C4-2B (cell line): ENCODE results near the gene WNT4.

ENCODE experiments used
- ZFX ChIP-seq: fragments of 450-650 bp; IDR thresholded peaks from 2 replicates; pipeline ENCODE4 v1.6.1; 2017
- TF ChIP-seq, protein P1 (sequence below): fragments of 450-650 bp; conservative IDR thresholded peaks from 2 replicates; pipeline ENCODE4 v1.5.1; 2017; ENCODE audit warnings: mild to moderate bottlenecking

GRCh38 chr1:22111620-22112019 lies 31.3 kb downstream of the WNT4 start:
- TF ChIP-seq, protein P1, sequence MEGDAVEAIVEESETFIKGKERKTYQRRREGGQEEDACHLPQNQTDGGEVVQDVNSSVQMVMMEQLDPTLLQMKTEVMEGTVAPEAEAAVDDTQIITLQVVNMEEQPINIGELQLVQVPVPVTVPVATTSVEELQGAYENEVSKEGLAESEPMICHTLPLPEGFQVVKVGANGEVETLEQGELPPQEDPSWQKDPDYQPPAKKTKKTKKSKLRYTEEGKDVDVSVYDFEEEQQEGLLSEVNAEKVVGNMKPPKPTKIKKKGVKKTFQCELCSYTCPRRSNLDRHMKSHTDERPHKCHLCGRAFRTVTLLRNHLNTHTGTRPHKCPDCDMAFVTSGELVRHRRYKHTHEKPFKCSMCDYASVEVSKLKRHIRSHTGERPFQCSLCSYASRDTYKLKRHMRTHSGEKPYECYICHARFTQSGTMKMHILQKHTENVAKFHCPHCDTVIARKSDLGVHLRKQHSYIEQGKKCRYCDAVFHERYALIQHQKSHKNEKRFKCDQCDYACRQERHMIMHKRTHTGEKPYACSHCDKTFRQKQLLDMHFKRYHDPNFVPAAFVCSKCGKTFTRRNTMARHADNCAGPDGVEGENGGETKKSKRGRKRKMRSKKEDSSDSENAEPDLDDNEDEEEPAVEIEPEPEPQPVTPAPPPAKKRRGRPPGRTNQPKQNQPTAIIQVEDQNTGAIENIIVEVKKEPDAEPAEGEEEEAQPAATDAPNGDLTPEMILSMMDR, result no peak
- no peak for TF ChIP-seq ZFX
